Urothelium cell line (cell line): ENCODE results near the gene CARD19.
A peak's percentile ranks its signal among the peaks of the same experiment; 100 is the strongest.

Experiments used
- DNase-seq: peaks from one replicate; pipeline ENCODE4 v3.0.0; 2011; ENCODE audit warnings: low spot score, mixed read lengths
- FAIRE-seq: peaks from 2 replicates; lab custom pipeline; 2011; peaks lifted over from hg19 to GRCh38; lab: Jason Lieb, UNC

The CARD19 gene

GRCh38 chr9:93086447-93087224 lies 9.4 kb upstream of the CARD19 start:
- FAIRE-seq (no peak), DNase-seq (no peak)

DNA sequence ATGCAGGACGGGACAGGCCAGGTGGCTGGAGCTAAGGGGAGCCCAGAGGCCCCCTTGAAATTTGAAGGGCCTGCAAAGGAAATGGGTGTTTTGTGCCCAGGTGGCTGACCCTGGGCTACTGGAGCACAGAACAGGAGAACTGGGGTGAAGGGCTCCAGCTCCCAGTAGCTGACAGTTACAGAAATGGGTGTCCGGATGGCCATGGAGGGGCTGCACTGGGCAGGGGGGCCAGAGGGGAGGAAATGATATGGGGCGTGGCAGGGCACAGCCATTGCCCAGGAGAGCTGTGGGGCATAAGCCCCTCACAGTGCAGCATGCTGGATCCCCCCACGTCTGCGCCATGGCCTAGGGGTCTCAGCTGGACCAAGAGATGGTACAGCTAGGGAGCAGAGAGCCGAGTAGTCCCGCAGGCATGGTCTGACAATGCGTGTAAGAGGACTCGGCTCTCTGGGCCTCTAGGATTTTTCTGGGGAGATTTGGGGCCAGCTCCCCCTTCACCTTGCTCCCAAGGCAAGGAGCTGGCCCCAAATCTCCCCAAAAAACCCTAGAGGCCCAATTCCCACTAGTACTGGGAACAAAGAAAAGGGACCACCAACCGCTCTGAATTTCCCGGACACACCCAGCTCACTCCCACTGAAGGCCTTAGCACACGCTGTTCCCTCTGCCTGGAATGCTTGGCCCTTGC lies 7.9 kb upstream of the CARD19 start:
- no peak for FAIRE-seq

DNA sequence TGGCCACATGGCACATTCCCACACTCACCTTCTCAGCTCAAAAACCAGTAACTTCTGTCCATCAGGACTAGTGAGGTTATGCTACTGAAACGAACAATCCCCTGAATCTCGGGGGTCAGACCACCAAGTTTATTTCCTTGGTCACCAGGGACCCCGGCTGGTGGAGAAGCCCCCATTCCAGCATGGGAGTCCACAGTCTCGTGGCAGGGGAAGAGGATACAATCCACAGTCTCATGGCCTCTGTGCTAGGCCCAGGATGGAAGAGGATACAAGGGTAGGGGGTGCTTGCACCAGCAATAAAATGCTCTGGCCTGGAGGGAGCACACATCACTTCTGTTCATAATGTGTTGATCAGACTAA lies 7.4 kb upstream of the CARD19 start:
- DNase-seq = no peak
- FAIRE-seq = no peak

More for the DNA sequence above, 7.9 kb upstream of the CARD19 start:
- DNase-seq = no peak

DNA sequence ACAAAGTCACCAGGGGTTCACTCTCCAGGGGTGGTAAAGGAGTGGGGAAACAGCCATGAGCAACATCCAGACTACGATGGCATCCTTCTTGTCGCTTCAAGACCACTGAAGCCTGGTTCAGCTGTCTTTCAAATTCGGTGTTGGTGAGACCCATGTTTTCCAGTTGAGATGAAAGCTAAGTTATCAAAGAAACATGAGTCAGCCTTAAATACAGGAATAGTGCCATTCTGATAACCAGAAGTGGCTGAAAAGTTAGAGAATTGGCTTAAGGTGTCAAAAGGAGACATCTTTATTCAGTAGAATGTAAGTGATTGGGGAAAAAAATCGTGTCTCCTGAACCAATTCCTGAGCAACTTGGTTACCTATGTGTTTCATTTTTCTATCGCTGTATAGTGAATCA lies 7.0 kb upstream of the CARD19 start:
- FAIRE-seq = no peak
- no peak for DNase-seq

DNA sequence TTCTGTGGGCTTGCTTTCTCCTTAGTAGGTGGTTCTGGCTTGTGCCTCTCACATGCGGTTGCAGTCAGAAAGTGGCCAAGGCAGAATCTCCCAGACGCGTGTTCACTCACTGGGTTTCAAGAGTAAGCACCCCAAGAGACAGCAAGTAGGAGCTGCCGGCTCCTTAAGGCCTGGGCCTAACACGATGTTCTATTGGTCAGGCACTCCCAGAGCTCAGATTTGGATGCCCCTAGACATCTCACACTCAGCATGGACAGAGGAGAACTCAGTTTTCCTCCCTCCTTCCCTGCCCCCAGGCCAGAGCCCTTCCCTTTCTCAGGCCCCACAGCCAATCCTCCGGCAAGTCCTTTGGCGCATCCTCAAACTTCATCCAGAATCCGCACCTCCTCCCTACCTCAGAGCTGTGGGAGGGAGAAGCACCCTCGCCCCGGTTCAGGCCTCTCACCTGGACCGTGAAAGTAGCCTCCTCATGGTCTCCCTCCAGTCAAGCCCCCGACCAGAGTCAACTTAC lies 6.5 kb upstream of the CARD19 start:
- DNase-seq (no peak), FAIRE-seq (no peak)

DNA sequence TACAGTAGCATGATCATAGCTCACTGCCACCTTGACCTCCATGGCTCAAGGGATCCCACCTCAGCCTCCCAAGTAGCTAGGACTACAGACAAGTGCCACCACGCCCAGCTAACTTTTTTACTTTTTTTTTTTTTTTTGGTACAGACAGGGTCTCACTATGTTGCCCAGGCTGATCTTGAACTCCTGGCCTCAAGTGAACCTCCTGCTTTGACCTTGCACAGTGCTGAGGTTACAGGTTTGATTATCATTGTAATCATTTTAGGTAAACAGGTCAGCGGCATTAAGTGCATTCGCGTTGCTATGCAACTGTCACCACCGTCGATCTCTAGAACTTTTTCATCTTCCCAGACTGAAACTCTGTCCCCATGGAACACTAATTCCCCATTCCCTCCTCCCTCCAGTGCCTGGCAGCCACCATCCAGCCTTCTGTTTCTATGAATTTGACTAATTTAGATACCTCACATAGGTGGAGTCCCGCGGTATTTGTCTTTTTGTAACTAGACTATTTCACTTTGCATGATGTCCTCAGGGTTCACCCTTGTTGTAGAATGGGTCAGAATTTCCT lies 5.8 kb upstream of the CARD19 start:
- DNase-seq (no peak), FAIRE-seq (no peak)

GRCh38 chr9:93091056-93091452 lies 5.0 kb upstream of the CARD19 start:
- no peak for DNase-seq
- no peak for FAIRE-seq

GRCh38 chr9:93091453-93092081 lies 4.5 kb upstream of the CARD19 start:
- FAIRE-seq = no peak
- peak; percentile 72 for DNase-seq

DNA sequence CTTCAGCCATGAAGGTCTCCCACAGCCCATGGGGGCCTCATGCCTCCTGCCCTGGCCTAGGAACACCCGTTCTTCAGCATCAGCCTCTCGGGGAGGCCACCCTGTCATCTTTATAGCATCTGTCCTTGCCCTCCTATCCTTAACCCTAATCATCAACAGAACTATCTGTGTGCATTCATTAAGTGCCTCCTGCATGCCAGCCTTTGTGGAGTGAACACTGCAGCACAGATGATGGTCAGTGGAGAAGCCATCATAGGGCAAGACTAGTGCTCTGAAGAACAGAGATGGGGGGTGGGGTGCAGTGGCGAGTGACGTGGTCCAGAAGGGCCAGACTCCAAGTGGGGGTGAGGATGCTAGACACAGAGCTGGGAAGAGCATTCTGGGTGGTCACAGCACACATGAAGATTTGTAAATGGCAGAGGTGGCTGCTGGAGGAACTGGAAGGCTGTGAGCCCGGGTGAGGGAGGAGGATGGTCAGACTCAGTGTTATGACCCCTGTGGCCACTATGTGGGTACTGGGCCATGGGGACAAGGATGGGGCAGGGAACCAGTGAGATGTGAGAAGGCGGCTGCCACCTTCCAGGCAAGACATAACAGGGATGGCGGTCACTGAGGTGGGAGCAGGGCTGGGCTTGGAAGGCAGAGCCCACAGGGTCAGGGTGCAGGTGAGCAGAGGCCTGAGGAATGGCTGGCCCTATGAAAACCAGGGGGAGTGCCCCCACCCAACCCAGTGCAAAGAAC lies 3.6 kb upstream of the CARD19 start:
- DNase-seq = no peak
- peak; percentile 17 for FAIRE-seq

DNA sequence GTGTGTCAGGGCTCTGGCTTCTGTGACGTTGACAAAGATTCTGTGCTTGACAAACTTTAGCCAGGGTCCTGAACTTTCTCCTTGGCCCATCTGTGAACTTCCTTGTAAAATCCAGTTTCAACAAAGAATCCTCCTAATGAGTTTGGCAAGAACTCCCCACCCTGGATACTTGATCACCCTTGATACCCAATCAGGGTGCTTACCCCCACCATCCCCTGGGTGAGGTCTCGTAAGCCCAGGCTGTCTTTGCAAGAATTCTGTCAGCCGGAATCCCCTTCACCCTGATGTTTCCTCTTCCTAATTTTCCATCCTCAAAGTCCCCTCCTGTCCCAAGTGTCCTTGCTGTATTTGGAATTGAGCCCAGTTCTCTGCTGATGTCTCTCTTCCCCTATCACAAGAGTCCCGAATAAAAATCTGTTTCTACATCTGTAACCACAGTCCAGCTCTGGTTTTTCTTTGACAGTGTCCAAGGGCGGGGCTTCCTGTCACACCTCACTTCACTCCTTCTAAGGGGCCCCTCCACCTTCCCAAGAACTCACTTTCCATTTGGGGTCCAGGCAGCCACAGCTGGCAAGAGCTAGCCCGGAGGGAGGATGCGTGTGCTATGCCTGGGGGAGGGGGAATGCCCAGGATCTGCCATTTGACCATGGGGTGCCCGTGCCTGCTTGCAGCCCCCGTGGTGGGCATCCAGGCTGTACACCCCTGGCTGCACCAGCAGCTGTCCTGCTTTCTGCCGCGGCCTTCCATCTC lies 2.7 kb upstream of the CARD19 start:
- DNase-seq (no peak), FAIRE-seq (no peak)

DNA sequence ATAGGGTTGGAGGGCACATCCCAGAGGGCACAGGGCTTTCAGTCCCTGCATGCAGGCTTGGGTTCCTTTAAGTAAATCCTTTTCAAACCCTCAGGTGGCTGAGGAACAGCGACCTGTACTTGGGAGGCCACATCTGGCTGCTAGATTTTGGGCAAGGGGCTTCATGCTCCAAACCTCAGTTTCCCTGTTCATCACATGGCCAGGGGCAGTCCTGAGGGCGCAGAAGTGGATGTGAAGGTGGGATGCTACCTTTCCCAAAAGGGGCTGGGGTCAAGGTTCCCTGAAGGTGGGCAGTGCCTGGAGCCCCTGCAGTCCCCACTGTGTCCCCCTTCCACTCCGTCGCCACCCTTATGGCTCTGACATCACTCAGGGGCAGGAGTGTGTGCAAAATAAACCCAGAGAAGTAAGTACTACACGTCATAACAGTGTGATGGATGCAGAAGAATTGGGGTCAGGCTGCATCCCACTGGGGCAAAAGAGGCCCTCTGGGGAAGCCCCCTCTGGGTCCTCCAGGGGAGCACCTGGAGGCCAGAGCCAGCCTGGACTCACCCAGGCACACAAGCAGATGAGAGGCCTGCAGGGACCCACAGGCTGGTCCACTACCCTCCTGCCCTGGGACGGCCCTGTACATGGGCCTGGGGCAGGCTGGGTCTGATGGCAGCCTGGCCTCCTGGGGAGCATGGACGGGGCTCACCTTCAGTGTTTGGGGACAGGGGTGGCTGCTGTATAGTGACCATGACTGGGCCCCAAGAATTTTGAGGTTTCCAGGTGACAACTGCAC lies 1.9 kb upstream of the CARD19 start:
- no peak for DNase-seq
- no peak for FAIRE-seq

- DNase-seq (no peak), FAIRE-seq (no peak)
These were observed 1.3 kb upstream of the CARD19 start for GRCh38 chr9:93094658-93095204.

- peak; percentile 46 for FAIRE-seq
- peak; percentile 99 for DNase-seq
These were observed 549 bp upstream of the CARD19 start for GRCh38 chr9:93095205-93096130.

GRCh38 chr9:93096811-93097382 lies 880 bp downstream of the CARD19 start:
- DNase-seq (no peak), FAIRE-seq (no peak)

- FAIRE-seq = no peak
These were observed 1.6 kb downstream of the CARD19 start for GRCh38 chr9:93097511-93098201.

DNA sequence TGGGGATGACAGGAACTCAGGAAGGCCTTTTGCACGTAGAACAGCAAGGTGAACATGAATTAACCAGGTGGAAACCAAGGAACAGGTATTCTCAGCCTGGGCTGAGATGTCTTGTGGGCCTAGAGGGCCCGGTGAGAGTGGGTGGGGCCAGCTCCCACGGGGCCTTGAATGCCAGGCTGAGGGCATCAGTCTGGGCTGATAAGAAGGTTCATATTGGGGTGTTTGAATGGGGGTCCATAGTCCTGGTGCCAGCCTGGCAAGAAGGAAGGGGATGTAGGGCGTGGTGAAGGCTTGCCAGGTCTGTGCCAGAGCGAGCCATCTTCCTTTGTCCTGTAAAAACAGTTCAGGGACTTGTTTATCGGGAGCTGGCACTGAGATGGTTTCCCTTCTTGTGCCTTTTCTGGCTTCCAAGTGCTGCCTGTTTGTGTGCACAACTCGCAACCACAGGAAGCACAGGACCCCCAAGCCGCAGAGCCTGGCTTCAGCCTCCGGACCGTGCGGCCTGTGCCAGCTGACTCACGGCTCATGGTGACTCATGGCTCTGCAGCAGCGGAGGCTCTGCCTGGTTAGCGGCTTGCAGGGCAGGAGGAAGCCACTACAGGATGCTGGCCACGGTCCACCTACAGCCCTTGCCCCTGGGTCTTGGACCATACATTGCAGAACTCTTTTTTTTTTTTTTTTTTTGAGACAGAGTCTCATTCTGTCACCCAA lies 2.4 kb downstream of the CARD19 start:
- DNase-seq = peak; percentile 92
- no peak for FAIRE-seq

More at GRCh38 chr9:93097511-93098201, 1.6 kb downstream of the CARD19 start:
- DNase-seq = no peak
